DND-41 (cell line): Measurements from ENCODE around the gene AP5B1.
A peak's percentile ranks its signal among the peaks of the same experiment; 100 is the strongest.

ENCODE experiments used
- ATAC-seq: fragments of 200-7000 bp; cut with Tn5 transposase; 3 replicates; pipeline ENCODE4 v1.9.1; 2021; ENCODE audit warnings: low read depth; ENCODE audit not compliant: insufficient read depth
- DNase-seq: peaks from one replicate; pipeline ENCODE4 v3.0.0-alpha.2; 2020
- H2AFZ ChIP-seq: 2 replicates; pipeline ENCODE4 v1.6.0; 2012; ENCODE audit warnings: low read depth, low read length
- H3K27ac ChIP-seq: 2 replicates; pipeline ENCODE4 v1.5.1; 2012; ENCODE audit warnings: low read length, inconsistent platforms
- H3K27me3 ChIP-seq: fragments of 200-600 bp; sonication (generic); 2 replicates; pipeline ENCODE4 v1.6.0; 2012; ENCODE audit warnings: low read length, mild to moderate bottlenecking, inconsistent platforms; ENCODE audit not compliant: insufficient read depth, poor library complexity
- H3K36me3 ChIP-seq: 2 replicates; pipeline ENCODE4 v1.5.1; 2012; ENCODE audit warnings: low read length, inconsistent platforms; ENCODE audit not compliant: insufficient read depth
- H3K4me1 ChIP-seq: 2 replicates; pipeline ENCODE4 v1.5.1; 2012; ENCODE audit warnings: mild to moderate bottlenecking, low read length; ENCODE audit not compliant: insufficient read depth
- H3K4me2 ChIP-seq: 2 replicates; pipeline ENCODE4 v1.6.0; 2012; ENCODE audit warnings: mild to moderate bottlenecking, moderate library complexity, low read length, inconsistent platforms; ENCODE audit not compliant: insufficient read depth
- H3K4me3 ChIP-seq, 2 experiments: fragments of 200-600 bp in 1 of 2; shearing (Covaris generic) in 1 of 2; 2 replicates each; pipeline ENCODE4 v1.5.1; 2012 to 2016; ENCODE audit warnings: inconsistent platforms in 2 of 2, low read length in 2 of 2, mild to moderate bottlenecking in 2 of 2, low read depth in 1 of 2, moderate library complexity in 1 of 2
- H3K79me2 ChIP-seq: 2 replicates; pipeline ENCODE4 v1.6.0; 2012; ENCODE audit warnings: low read length, inconsistent platforms; ENCODE audit not compliant: insufficient read depth
- H3K9ac ChIP-seq: 2 replicates; pipeline ENCODE4 v1.6.0; 2012; ENCODE audit warnings: low read depth, mild to moderate bottlenecking, inconsistent platforms, low read length, moderate library complexity
- H3K9me3 ChIP-seq: 2 replicates; pipeline ENCODE4 v1.5.1; 2012; ENCODE audit warnings: low read length, moderate library complexity, mild to moderate bottlenecking, inconsistent platforms; ENCODE audit not compliant: insufficient read depth, severe bottlenecking
- H4K20me1 ChIP-seq: 2 replicates; pipeline ENCODE4 v1.6.0; 2012; ENCODE audit warnings: low read length; ENCODE audit not compliant: insufficient read depth
- CTCF ChIP-seq: IDR thresholded peaks from 2 replicates; pipeline ENCODE4 v1.5.1; 2012; ENCODE audit warnings: borderline replicate concordance, low read length, moderate library complexity, mild to moderate bottlenecking; ENCODE audit not compliant: poor library complexity, severe bottlenecking; ENCODE audit errors: extremely low read depth
- EZH2 ChIP-seq: IDR thresholded peaks from 3 replicates; pipeline ENCODE4 v1.6.1; 2012; ENCODE audit warnings: borderline replicate concordance, low read depth, mild to moderate bottlenecking, moderate library complexity, low read length, inconsistent platforms; ENCODE audit not compliant: severe bottlenecking

AP5B1 gene

GRCh38 chr11:65798882-65799281 is 18.1 kb upstream of the AP5B1 start:
- H3K4me1 ChIP-seq = peaks cover 7% of the 10 kb centered on the region
- no peak overlapping the region for H3K4me3 ChIP-seq
- H3K79me2 ChIP-seq = no peaks in the 10 kb centered on the region
- peaks cover 9% of the 10 kb centered on the region for H3K27me3 ChIP-seq
- no peak overlapping the region for H3K9ac ChIP-seq
- DNase-seq = peak; percentile 46
- H3K27ac ChIP-seq = no peak overlapping the region
- ATAC-seq = peak; percentile 78
- no peak overlapping the region for H2AFZ ChIP-seq
- H4K20me1 ChIP-seq = peaks cover 9% of the 10 kb centered on the region; the same call in 1 of the 2 replicates
- H3K9me3 ChIP-seq = no peaks in the 10 kb centered on the region
- H3K36me3 ChIP-seq = no peaks in the 10 kb centered on the region
- H3K4me2 ChIP-seq = no peak overlapping the region
- TF ChIP-seq EZH2 (no peak), CTCF (no peak)

GRCh38 chr11:65797711-65798110 is 16.9 kb upstream of the AP5B1 start:
- ATAC-seq = no peak
- H3K36me3 ChIP-seq = no peaks in the 10 kb centered on the region
- H3K9me3 ChIP-seq = no peaks in the 10 kb centered on the region
- H2AFZ ChIP-seq = no peak overlapping the region
- H3K27me3 ChIP-seq = peaks cover 9% of the 10 kb centered on the region
- peaks cover 9% of the 10 kb centered on the region; the same call in 1 of the 2 replicates for H4K20me1 ChIP-seq
- no peak overlapping the region for H3K9ac ChIP-seq
- no peak for TF ChIP-seq CTCF
- no peak for DNase-seq
- H3K27ac ChIP-seq = no peak overlapping the region
- H3K4me1 ChIP-seq = peaks cover 7% of the 10 kb centered on the region
- H3K4me2 ChIP-seq = no peak overlapping the region
- H3K4me3 ChIP-seq = no peak overlapping the region
- no peaks in the 10 kb centered on the region for H3K79me2 ChIP-seq

- H3K27me3 ChIP-seq = peaks cover 9% of the 10 kb centered on the region
- no peaks in the 10 kb centered on the region for H3K36me3 ChIP-seq
- no peak for ATAC-seq
- no peaks in the 10 kb centered on the region for H3K79me2 ChIP-seq
- H3K9ac ChIP-seq = no peak overlapping the region
- no peaks in the 10 kb centered on the region for H3K9me3 ChIP-seq
- no peak overlapping the region for H3K27ac ChIP-seq
- H4K20me1 ChIP-seq = peaks cover 9% of the 10 kb centered on the region; the same call in 1 of the 2 replicates
- TF ChIP-seq EZH2 = no peak
- no peak for TF ChIP-seq CTCF
- H3K4me1 ChIP-seq = peaks cover 7% of the 10 kb centered on the region
- no peak for DNase-seq
- no peak overlapping the region for H3K4me2 ChIP-seq
- no peak overlapping the region for H2AFZ ChIP-seq
- no peak overlapping the region for H3K4me3 ChIP-seq
Measured at GRCh38 chr11:65796726-65797601, 16.2 kb upstream of the AP5B1 start.
